ENCODE results near the gene AHCYL2. TPM values are rescaled to one million over a fixed set of nuclear protein-coding genes. Genes with fewer than 3 reads are reported as not detected.
"Not testable (repeated sequence)": the region's sequence is repeated elsewhere in the genome, so short reads cannot be mapped to it uniquely, and the experiment has no call there.

Gene AHCYL2
- total RNA-seq, 1 donor from 2014 or later, result 14.0 TPM

GRCh38 chr7:129281163-129281562, 56.3 kb downstream of the AHCYL2 start:
- intact Hi-C loops (cut with micrococcal nuclease), result no loop called here

GRCh38 chr7:129282865-129283264, 58.0 kb downstream of the AHCYL2 start:
- intact Hi-C loops (cut with micrococcal nuclease), result no loop called here

GRCh38 chr7:129283936-129284335, 59.1 kb downstream of the AHCYL2 start:
- intact Hi-C loops (cut with micrococcal nuclease), result no loop called here

GRCh38 chr7:129285111-129285510, 60.3 kb downstream of the AHCYL2 start:
- intact Hi-C loops (cut with micrococcal nuclease), result no loop called here

- intact Hi-C loops (cut with micrococcal nuclease), result no loop called here
Observed at GRCh38 chr7:129292861-129293260, 68.0 kb downstream of the AHCYL2 start.

GRCh38 chr7:129295015-129295423, 70.2 kb downstream of the AHCYL2 start:
- intact Hi-C loops (cut with micrococcal nuclease), result no loop called here

- intact Hi-C loops (cut with micrococcal nuclease), result loop anchor here (1.0 kb wide), 1 partner anchor 80 kb away; no protein-coding TSS in a partner anchor
Observed at GRCh38 chr7:129298268-129298893, 73.6 kb downstream of the AHCYL2 start.

GRCh38 chr7:129299889-129300288, 75.1 kb downstream of the AHCYL2 start:
- intact Hi-C loops (cut with micrococcal nuclease), result no loop called here

GRCh38 chr7:129300299-129300698, 75.5 kb downstream of the AHCYL2 start:
- intact Hi-C loops (cut with micrococcal nuclease), result not testable (repeated sequence)

GRCh38 chr7:129307592-129307991, 82.8 kb downstream of the AHCYL2 start:
- intact Hi-C loops (cut with micrococcal nuclease), result no loop called here

GRCh38 chr7:129308047-129308446, 83.2 kb downstream of the AHCYL2 start:
- intact Hi-C loops (cut with micrococcal nuclease), result no loop called here

GRCh38 chr7:129311429-129311828, 86.6 kb downstream of the AHCYL2 start:
- intact Hi-C loops (cut with micrococcal nuclease), result no loop called here

- intact Hi-C loops (cut with micrococcal nuclease), result no loop called here
Observed at GRCh38 chr7:129313282-129313681, 88.5 kb downstream of the AHCYL2 start.

GRCh38 chr7:129315960-129316359, 91.1 kb downstream of the AHCYL2 start:
- intact Hi-C loops (cut with micrococcal nuclease), result no loop called here

GRCh38 chr7:129317450-129317849, 92.6 kb downstream of the AHCYL2 start:
- intact Hi-C loops (cut with micrococcal nuclease), result no loop called here

- intact Hi-C loops (cut with micrococcal nuclease), result no loop called here
Observed at GRCh38 chr7:129327076-129327475, 102.2 kb downstream of the AHCYL2 start.

GRCh38 chr7:129332254-129333035, 107.6 kb downstream of the AHCYL2 start:
- intact Hi-C loops (cut with micrococcal nuclease), result no loop called here

- intact Hi-C loops (cut with micrococcal nuclease), result no loop called here
Observed at GRCh38 chr7:129334473-129334872, 109.6 kb downstream of the AHCYL2 start.

GRCh38 chr7:129338450-129338849, 113.6 kb downstream of the AHCYL2 start:
- intact Hi-C loops (cut with micrococcal nuclease), result no loop called here

- intact Hi-C loops (cut with micrococcal nuclease), result loop anchor here (10.0 kb wide), 1 partner anchor 274 kb away; the partner anchor contains the start of gene NRF1
Observed at GRCh38 chr7:129341212-129341611, 116.4 kb downstream of the AHCYL2 start.

GRCh38 chr7:129341816-129342806, 117.3 kb downstream of the AHCYL2 start:
- intact Hi-C loops (cut with micrococcal nuclease), result loop anchor here (2.0 to 10.0 kb wide), 2 partner anchors 35 to 273 kb away; partner anchors contain the start of gene NRF1

Data from T-helper 2 cell treated with Interferon-gamma antibody and Interleukin-4, amounts not matched to agents 100 ng/mL and 5 ng/mL, for 36 hours (primary cell).